Hepatocyte (in vitro differentiated cells): ENCODE results near the gene SPAAR.

Experiments used
- EZH2 ChIP-seq: fragments of 200-600 bp; sonication (generic); IDR thresholded peaks from 2 replicates; pipeline ENCODE4 v1.6.1; 2016; ENCODE audit warnings: antibody characterized with exemption, mild to moderate bottlenecking, borderline replicate concordance
- EZH2phosphoT487 ChIP-seq: fragments of 200-600 bp; sonication (generic); IDR thresholded peaks from one replicate; pipeline ENCODE4 v1.6.1; 2018; ENCODE audit warnings: antibody characterized with exemption, mild to moderate bottlenecking, low read depth, moderate library complexity; ENCODE audit not compliant: unreplicated experiment, severe bottlenecking
- TF ChIP-seq, protein P1 (sequence below): fragments of 200-600 bp; sonication (generic); IDR thresholded peaks from 2 replicates; pipeline ENCODE4 v1.5.1; 2016; ENCODE audit warnings: antibody characterized with exemption, mild to moderate bottlenecking; ENCODE audit not compliant: poor library complexity

DNA sequence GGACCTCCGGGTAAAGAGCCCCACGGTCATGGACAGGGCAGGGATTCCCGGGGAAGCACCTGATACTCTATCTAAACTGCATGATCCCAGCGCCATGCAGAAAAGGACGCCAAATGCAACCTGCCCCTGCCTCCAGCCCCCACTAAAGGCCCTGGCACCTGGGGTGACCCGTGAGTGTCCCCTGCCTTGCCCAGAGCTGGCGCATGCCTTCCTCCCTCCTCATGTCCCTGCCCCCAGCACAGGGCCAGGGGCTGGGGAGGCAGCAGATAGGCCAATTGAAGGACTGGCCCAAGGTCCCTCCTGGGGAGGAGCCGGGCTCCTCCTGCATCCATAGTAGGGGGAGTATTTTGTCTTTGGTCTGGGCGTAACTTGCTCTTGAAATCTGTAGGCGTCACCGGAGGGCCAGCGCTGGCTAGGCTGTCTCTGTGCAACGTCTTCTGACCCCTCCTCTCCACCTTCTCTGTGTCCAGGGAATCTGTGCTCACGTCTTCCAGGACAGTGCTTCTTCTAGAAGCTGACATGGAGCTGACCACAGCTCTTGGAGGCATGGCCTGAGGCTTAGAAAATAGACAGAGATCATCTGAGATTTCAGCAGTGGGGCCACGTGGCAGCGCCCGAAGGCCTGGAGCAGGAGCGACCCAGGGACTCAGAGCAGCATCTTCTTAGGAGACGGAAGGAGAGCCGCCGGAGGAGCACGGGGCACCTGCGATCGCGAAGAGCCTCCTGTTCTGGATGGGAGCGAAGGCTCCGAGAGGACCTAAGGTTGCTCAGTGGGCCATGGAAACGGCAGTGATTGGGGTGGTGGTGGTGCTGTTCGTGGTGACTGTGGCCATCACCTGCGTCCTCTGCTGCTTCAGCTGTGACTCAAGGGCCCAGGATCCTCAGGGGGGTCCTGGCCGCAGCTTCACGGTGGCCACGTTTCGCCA lies 660 bp downstream of the SPAAR start:
- TF ChIP-seq, protein P1, sequence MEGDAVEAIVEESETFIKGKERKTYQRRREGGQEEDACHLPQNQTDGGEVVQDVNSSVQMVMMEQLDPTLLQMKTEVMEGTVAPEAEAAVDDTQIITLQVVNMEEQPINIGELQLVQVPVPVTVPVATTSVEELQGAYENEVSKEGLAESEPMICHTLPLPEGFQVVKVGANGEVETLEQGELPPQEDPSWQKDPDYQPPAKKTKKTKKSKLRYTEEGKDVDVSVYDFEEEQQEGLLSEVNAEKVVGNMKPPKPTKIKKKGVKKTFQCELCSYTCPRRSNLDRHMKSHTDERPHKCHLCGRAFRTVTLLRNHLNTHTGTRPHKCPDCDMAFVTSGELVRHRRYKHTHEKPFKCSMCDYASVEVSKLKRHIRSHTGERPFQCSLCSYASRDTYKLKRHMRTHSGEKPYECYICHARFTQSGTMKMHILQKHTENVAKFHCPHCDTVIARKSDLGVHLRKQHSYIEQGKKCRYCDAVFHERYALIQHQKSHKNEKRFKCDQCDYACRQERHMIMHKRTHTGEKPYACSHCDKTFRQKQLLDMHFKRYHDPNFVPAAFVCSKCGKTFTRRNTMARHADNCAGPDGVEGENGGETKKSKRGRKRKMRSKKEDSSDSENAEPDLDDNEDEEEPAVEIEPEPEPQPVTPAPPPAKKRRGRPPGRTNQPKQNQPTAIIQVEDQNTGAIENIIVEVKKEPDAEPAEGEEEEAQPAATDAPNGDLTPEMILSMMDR = no peak
- no peak for TF ChIP-seq EZH2phosphoT487
- no peak for TF ChIP-seq EZH2
